Effector memory CD8-positive, alpha-beta T cell (primary cell): ENCODE results near the gene RNU5D-1.
"Not testable (repeated sequence)": the region's sequence is repeated elsewhere in the genome, so short reads cannot be mapped to it uniquely, and the experiment has no call there.

Experiments
- ATAC-seq: fragments of 150-1000 bp; cut with Tn5 transposase; replicated peaks from 2 replicates; pipeline ENCODE4 v1.10.0; 2021; ENCODE audit warnings: mild to moderate bottlenecking, moderate library complexity
- DNase-seq, 3 experiments: peaks; one replicate each; pipeline ENCODE4 v3.0.0; 2021
- H3K27ac Mint-ChIP-seq, 2 donors: one replicate each; pipeline ENCODE4 v1.8.0; 2022; ENCODE audit warnings: mild to moderate bottlenecking in 2 of 2, mixed read lengths in 2 of 2, moderate library complexity in 2 of 2
- H3K27me3 Mint-ChIP-seq, 2 donors: one replicate each; pipeline ENCODE4 v1.8.0; 2022; ENCODE audit warnings: mixed read lengths in 2 of 2
- H3K36me3 Mint-ChIP-seq: one replicate; pipeline ENCODE4 v1.8.0; 2022; ENCODE audit warnings: mild to moderate bottlenecking, moderate library complexity, mixed read lengths; ENCODE audit not compliant: insufficient read depth
- H3K4me1 Mint-ChIP-seq, 2 donors: one replicate each; pipeline ENCODE4 v1.8.0; 2022; ENCODE audit warnings: low read depth in 2 of 2, mixed read lengths in 2 of 2
- H3K4me3 Mint-ChIP-seq, 2 donors: one replicate each; pipeline ENCODE4 v1.8.0; 2022; ENCODE audit warnings: mild to moderate bottlenecking in 2 of 2, mixed read lengths in 2 of 2, moderate library complexity in 2 of 2
- H3K9me3 Mint-ChIP-seq, 2 donors: one replicate each; pipeline ENCODE4 v1.8.0; 2022; ENCODE audit warnings: mixed read lengths in 2 of 2
- total RNA-seq, 9 experiments: gene quantifications; one replicate each; lab custom pipeline; 2026; lab: John Stamatoyannopoulos, UW

Gene RNU5D-1
- 0.68 to 37.2 (median 5.9) reads per million in 9 experiments for total RNA-seq

GRCh38 chr1:44730741-44731512 is at the start of gene RNU5D-1:
Gene RNU5D-1, minus strand, starts transcription at chr1:44731170.
- H3K4me1 Mint-ChIP-seq: peaks cover 4 to 15% of the 10 kb centered on the region in 2 donors
- H3K9me3 Mint-ChIP-seq: no peaks in the 10 kb centered on the region
- DNase-seq: peak; percentile 91 to 92 (median 92)
- peak within 1 kb of the TSS; percentile 93 to 100 for H3K27ac Mint-ChIP-seq
- H3K27me3 Mint-ChIP-seq: no peaks in the 10 kb centered on the region
- peak within 1 kb of the TSS; percentile 28 to 74 for H3K4me3 Mint-ChIP-seq
- peak; percentile 76 for ATAC-seq
- H3K36me3 Mint-ChIP-seq: peaks cover 23% of the 10 kb centered on the region

DNA sequence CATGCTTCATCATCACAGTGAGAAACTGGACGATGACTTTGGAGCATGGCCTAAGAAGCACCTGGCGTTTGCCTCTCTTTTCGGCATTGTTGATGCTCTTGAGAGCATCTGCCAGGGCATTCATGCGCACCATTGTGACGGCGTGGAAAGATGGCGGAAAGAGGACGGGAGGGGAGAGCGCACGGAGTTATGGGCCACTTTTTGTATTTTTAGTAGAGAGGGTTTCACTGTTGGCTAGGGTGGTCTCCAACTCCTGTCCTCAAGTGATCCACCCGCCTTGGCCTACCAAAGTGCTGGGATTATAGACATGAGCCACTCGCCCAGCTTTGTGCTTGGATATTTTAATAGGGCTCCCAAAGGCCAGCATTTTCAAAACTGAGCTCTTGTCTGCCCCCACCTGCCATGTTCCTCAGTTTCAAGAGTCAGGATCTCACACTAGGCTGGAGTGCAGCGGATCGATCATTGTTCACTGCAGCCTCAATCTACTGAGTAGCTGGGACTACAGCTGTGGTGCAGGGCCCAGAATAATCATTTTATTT is 49.7 kb upstream of the RNU5D-1 start:
- DNase-seq: no peak
- no peak for ATAC-seq
- Mint-ChIP-seq H3K27ac (peak overlapping the region in 1 of 2 donors; percentile 44), H3K4me3 (no peak overlapping the region), H3K4me1 (peaks cover 41 to 43% of the 10 kb centered on the region in 2 donors), H3K27me3 (no peaks in the 10 kb centered on the region), H3K9me3 (no peaks in the 10 kb centered on the region), H3K36me3 (peaks cover 63% of the 10 kb centered on the region)

DNA sequence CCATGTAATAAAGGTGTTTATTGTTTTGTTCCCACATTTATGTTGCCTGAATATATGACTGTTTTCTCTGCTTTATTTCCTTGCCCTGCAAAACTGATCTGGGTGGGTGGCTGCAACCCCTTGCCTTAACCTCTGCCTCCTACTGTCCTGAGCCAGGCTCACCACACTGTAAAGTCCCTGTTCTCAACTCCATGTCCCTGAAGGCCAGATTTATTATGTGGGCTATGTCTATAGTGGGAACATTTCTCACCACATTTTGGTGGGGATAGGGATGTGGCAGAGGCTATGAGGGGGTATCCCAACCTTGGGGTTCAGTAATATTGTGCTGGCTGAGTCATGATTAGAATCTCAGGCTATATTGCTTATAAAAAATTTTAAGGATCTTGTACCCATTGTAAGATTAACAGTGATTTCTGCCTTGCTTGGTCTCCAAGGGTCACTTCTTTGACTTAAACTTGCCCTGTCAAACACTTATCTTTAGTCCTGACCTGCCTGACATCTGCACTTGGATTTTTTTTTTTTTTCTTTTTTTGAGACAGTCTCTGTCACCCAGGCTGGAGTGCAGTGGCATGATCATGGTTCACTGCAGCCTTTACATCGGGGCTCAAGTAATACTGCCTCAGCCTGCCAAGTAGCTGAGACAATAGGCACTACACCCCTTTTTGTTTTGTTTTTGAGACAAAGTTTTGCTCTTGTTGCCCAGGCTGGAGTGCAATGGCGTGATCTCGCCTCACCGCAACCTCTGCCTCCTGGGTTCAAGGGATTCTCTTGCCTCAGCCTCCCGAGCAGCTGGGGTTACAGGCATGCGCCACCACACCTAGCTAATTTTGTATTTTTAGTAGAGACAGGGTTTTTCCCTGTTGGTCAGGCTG is 48.0 kb upstream of the RNU5D-1 start:
- Mint-ChIP-seq H3K27me3 (no peaks in the 10 kb centered on the region), H3K36me3 (peaks cover 62% of the 10 kb centered on the region), H3K27ac (peak overlapping the region; percentile 26 to 90), H3K4me3 (peak overlapping the region in 1 of 2 donors; percentile 4), H3K9me3 (no peaks in the 10 kb centered on the region), H3K4me1 (peaks cover 36 to 40% of the 10 kb centered on the region in 2 donors)
- DNase-seq (no peak), ATAC-seq (no peak)

GRCh38 chr1:44777969-44778635 is 47.1 kb upstream of the RNU5D-1 start:
- H3K27ac Mint-ChIP-seq: peak overlapping the region; percentile 90 to 98
- no peak for ATAC-seq
- no peaks in the 10 kb centered on the region for H3K27me3 Mint-ChIP-seq
- H3K9me3 Mint-ChIP-seq: no peaks in the 10 kb centered on the region
- H3K4me1 Mint-ChIP-seq: peaks cover 32 to 34% of the 10 kb centered on the region in 2 donors
- DNase-seq: no peak
- peaks cover 62% of the 10 kb centered on the region for H3K36me3 Mint-ChIP-seq
- peak overlapping the region; percentile 4 to 83 for H3K4me3 Mint-ChIP-seq

GRCh38 chr1:44777547-44777946 is 46.6 kb upstream of the RNU5D-1 start:
- peak overlapping the region; percentile 90 to 98 for H3K27ac Mint-ChIP-seq
- ATAC-seq: no peak
- H3K36me3 Mint-ChIP-seq: peaks cover 62% of the 10 kb centered on the region
- H3K4me3 Mint-ChIP-seq: peak overlapping the region; percentile 83 to 90
- peaks cover 32 to 34% of the 10 kb centered on the region in 2 donors for H3K4me1 Mint-ChIP-seq
- H3K27me3 Mint-ChIP-seq: no peaks in the 10 kb centered on the region
- DNase-seq: no peak
- no peaks in the 10 kb centered on the region for H3K9me3 Mint-ChIP-seq

- ATAC-seq (no peak), DNase-seq (no peak)
- peak overlapping the region; percentile 90 to 98 for H3K27ac Mint-ChIP-seq
- H3K27me3 Mint-ChIP-seq: no peaks in the 10 kb centered on the region
- H3K4me1 Mint-ChIP-seq: peaks cover 32 to 34% of the 10 kb centered on the region in 2 donors
- peaks cover 62% of the 10 kb centered on the region for H3K36me3 Mint-ChIP-seq
- no peaks in the 10 kb centered on the region for H3K9me3 Mint-ChIP-seq
- H3K4me3 Mint-ChIP-seq: peak overlapping the region; percentile 83 to 90
Observed at GRCh38 chr1:44776730-44777068, 45.7 kb upstream of the RNU5D-1 start.

GRCh38 chr1:44775930-44776729 is 45.2 kb upstream of the RNU5D-1 start:
- Mint-ChIP-seq H3K9me3 (no peaks in the 10 kb centered on the region), H3K27me3 (no peaks in the 10 kb centered on the region), H3K27ac (peak overlapping the region; percentile 90 to 98), H3K4me1 (peaks cover 32 to 33% of the 10 kb centered on the region in 2 donors), H3K36me3 (peaks cover 56% of the 10 kb centered on the region), H3K4me3 (peak overlapping the region; percentile 83 to 90)
- peak; percentile 52 for ATAC-seq
- DNase-seq: peak; percentile 41 to 43 (median 42)

DNA sequence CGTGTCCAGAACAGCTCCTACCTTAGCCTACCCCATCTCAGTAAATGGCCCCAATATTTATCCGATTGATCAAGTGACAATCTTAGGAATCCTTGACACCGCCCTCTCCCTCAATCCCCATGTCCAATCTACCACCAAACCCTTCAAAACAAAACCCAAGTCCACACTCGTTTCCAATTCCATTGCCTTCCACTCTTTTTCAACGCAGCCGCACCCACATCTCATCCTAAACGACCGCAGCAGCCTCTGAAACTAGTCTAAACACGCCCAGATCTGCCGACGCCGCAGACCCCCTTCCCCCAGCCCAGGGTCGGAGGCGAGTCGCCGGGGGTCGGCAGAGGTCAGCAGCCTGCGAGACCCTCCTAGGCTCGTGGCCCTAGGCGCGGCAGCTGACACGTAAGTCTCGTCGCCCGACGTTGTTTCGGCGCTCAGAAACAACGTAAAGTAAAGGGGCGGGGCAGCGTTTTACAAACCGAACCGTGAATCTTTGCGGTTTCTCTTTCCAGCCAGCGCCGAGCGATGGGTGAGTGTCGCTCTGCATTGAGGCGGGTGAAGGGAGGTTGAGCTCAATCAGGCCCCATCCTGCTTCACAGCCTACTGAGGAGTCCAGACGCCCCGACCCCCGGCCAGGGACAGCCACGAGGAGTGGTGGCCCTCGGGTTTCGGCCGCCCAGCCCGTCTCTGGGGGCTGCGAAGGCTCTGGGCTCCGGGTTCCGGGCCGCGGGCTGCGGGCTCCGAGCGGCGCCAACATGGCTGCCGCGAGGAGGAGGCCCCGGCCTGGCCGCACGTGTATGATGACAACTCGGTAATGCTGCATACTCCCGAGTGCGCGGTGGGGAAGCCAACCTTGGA is 44.3 kb upstream of the RNU5D-1 start, which contains the start of gene RPS8:
Gene RPS8 (plus strand): TSS at position 463 of the 852 bp plus-strand sequence. CDS start 57 bp downstream, at position 520.
- Mint-ChIP-seq H3K4me3 (peak within 1 kb of the TSS; percentile 83 to 90), H3K27me3 (no peaks in the 10 kb centered on the region), H3K36me3 (peaks cover 48% of the 10 kb centered on the region), H3K27ac (peak within 1 kb of the TSS; percentile 90 to 98), H3K4me1 (peaks cover 32% of the 10 kb centered on the region in 2 donors), H3K9me3 (no peaks in the 10 kb centered on the region)
- peak; percentile 81 for ATAC-seq
- DNase-seq: peak; percentile 80 to 85 (median 85)

DNA sequence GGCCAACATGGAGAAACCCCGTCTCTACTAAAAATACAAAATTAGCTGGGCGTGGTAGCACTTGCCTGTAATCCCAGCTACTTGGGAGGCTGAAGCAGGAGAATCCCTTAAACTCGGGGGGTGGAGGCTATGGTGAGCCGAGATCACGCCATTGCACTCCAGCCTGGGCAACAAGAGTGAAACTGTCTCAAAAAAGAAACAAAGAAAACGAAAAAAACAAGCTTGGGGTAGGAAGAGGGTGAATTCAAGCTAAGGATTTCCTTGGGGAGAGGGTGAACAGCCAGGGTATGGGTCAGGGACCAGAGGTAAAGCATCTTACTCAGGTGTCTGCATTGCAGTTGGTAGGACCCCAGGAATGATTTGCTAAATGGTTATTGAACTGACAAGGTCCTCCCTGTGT is 35.5 kb upstream of the RNU5D-1 start:
- H3K4me1 Mint-ChIP-seq, DNase-seq, H3K36me3 Mint-ChIP-seq, H3K27me3 Mint-ChIP-seq, H3K9me3 Mint-ChIP-seq, ATAC-seq, H3K4me3 Mint-ChIP-seq, H3K27ac Mint-ChIP-seq: not testable (repeated sequence)

GRCh38 chr1:44760876-44761275 is 29.9 kb upstream of the RNU5D-1 start:
- DNase-seq: no peak
- H3K27me3 Mint-ChIP-seq: no peaks in the 10 kb centered on the region
- peaks cover 0 to 4% of the 10 kb centered on the region in 2 donors for H3K4me1 Mint-ChIP-seq
- no peak overlapping the region for H3K27ac Mint-ChIP-seq
- H3K9me3 Mint-ChIP-seq: no peaks in the 10 kb centered on the region
- no peak for ATAC-seq
- peaks cover 2% of the 10 kb centered on the region for H3K36me3 Mint-ChIP-seq
- H3K4me3 Mint-ChIP-seq: no peak overlapping the region

DNA sequence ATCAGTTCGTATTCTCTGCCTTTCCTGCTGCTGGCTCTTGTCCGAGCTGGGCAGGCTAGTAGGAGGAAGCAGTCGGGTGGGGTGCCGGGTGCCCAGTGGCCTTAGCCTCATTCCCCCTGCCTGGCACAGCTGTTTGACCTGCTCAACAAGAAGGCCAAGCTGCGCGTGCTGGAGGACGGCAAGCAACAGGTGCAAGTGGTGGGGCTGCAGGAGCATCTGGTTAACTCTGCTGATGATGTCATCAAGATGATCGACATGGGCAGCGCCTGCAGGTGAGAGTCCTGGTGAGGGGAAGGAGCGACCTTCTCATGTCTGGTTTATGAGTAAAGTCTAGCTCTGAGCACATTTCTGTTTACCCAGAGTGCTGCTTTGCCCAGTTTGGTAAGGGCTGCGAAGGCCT is 28.1 kb upstream of the RNU5D-1 start:
- peaks cover 0 to 4% of the 10 kb centered on the region in 2 donors for H3K4me1 Mint-ChIP-seq
- no peak overlapping the region for H3K27ac Mint-ChIP-seq
- ATAC-seq (no peak), DNase-seq (no peak)
- H3K4me3 Mint-ChIP-seq: no peak overlapping the region
- no peaks in the 10 kb centered on the region for H3K9me3 Mint-ChIP-seq
- H3K36me3 Mint-ChIP-seq: peaks cover 2% of the 10 kb centered on the region
- H3K27me3 Mint-ChIP-seq: no peaks in the 10 kb centered on the region

DNA sequence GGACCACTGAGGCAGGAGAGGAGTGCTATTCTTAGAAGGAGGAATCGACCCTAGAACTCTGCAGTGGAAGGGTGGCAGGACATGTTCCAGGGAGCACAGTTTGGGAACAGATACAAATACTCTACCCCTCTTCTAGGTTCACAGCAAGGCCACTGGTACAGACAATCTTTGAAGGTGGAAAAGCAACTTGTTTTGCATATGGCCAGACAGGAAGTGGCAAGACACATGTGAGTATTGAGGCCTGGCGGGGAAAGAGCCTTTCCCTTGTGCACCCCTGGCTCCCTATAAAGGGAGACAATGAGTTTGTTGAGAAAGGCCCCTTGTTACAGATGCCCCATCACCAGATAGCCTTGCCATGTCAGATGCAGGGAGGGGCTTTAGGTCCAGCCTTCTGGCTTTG is 26.4 kb upstream of the RNU5D-1 start:
- Mint-ChIP-seq H3K4me1 (peaks cover 0 to 4% of the 10 kb centered on the region in 2 donors), H3K27ac (peak overlapping the region; percentile 17 to 20), H3K36me3 (no peaks in the 10 kb centered on the region), H3K27me3 (no peaks in the 10 kb centered on the region), H3K4me3 (no peak overlapping the region), H3K9me3 (no peaks in the 10 kb centered on the region)
- no peak for DNase-seq
- ATAC-seq: no peak
